Superior temporal gyrus (tissue), 1 donor: ENCODE measurements around the gene RPS6KA4.
A peak's percentile ranks its signal among the peaks of the same experiment; 100 is the strongest.

ENCODE experiments used
- DNase-seq: peaks from one replicate; pipeline ENCODE4 v3.0.0-alpha.2; 2016; ENCODE audit errors: extremely low spot score

Gene RPS6KA4

GRCh38 chr11:64367931-64368672 lies 9.1 kb downstream of the RPS6KA4 start:
- no peak for DNase-seq

- DNase-seq: no peak
These were observed 9.7 kb downstream of the RPS6KA4 start for GRCh38 chr11:64368673-64369074.

GRCh38 chr11:64369440-64370421 lies 10.8 kb downstream of the RPS6KA4 start:
- DNase-seq: no peak

GRCh38 chr11:64371201-64371600 lies 12.2 kb downstream of the RPS6KA4 start:
- no peak for DNase-seq

- no peak for DNase-seq
These were observed 13.1 kb downstream of the RPS6KA4 start for GRCh38 chr11:64372021-64372420.

GRCh38 chr11:64372802-64373597 lies 14.0 kb downstream of the RPS6KA4 start:
- peak; percentile 88 for DNase-seq

- DNase-seq: no peak
These were observed 14.6 kb downstream of the RPS6KA4 start for GRCh38 chr11:64373598-64373974.

GRCh38 chr11:64376071-64376470 lies 17.1 kb downstream of the RPS6KA4 start:
- DNase-seq: no peak

GRCh38 chr11:64378335-64378880 lies 19.4 kb downstream of the RPS6KA4 start:
- DNase-seq: no peak

GRCh38 chr11:64379160-64379559 lies 20.2 kb downstream of the RPS6KA4 start:
- DNase-seq: no peak

GRCh38 chr11:64379817-64380709 lies 21.1 kb downstream of the RPS6KA4 start:
- no peak for DNase-seq

- DNase-seq: no peak
These were observed 22.4 kb downstream of the RPS6KA4 start for GRCh38 chr11:64381350-64381749.

- no peak for DNase-seq
These were observed 23.1 kb downstream of the RPS6KA4 start for GRCh38 chr11:64382047-64382446.

- no peak for DNase-seq
These were observed 23.6 kb downstream of the RPS6KA4 start for GRCh38 chr11:64382586-64382985.

- DNase-seq: no peak
These were observed 24.6 kb downstream of the RPS6KA4 start for GRCh38 chr11:64383580-64383979.

GRCh38 chr11:64384028-64384737 lies 25.2 kb downstream of the RPS6KA4 start:
- no peak for DNase-seq

- peak; percentile 69 for DNase-seq
These were observed 26.3 kb downstream of the RPS6KA4 start for GRCh38 chr11:64384981-64385944.

- no peak for DNase-seq
These were observed 27.2 kb downstream of the RPS6KA4 start for GRCh38 chr11:64385945-64386704.
